Stimulated activated CD4-positive, alpha-beta T cell treated with anti-CD3 and anti-CD28 coated beads, Interleukin-1b, Interleukin-23, amount 100 ng/mL, for 4 hours (primary cell): ENCODE measurements around the gene ZPBP.
"Not testable (repeated sequence)": the region's sequence is repeated elsewhere in the genome, so short reads cannot be mapped to it uniquely, and the experiment has no call there.

Source experiments
- DNase-seq, 2 donors: peaks; one replicate each; pipeline ENCODE4 v3.0.0-alpha.2; 2020; ENCODE audit warnings: low read depth in 2 of 2

Gene ZPBP

DNA sequence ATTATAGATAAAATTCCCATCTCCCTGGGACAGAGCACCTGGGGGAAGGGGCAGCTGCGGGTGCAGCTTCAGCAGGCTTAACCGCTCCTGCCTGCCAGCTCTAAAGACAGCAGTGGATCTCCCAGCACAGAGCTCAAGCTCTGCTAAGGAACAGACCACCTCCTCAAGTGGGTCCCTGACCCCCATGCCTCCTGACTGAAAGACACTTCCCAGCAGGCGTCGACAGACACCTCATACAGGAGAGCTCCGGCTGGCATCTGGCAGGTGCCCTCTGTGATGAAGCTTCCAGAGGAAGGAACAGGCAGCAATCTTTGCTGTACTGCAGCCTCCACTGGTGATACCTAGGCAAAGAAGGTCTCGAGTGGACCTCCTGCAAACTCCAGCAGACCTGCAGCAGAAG lies 51.9 kb downstream of the ZPBP start:
- not testable (repeated sequence) for DNase-seq

DNA sequence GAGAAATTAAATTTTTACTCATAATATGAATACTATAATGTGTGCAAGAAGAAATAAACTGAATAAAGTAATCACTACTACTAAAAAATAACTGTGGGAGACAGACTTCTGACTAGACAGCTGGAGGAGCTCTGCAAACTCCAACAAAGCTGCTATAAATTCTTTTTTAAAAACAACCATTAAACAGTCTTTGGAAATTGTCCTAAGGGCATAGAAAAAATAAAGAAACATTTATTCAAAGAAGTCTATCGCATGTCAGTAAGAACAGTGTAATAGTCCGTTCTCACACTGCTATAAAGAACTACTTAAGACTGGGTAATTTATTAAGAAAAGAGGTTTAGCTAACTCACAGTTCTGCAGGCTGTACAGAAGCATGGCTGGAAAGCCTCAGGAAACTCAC lies 56.0 kb downstream of the ZPBP start:
- DNase-seq: no peak

DNA sequence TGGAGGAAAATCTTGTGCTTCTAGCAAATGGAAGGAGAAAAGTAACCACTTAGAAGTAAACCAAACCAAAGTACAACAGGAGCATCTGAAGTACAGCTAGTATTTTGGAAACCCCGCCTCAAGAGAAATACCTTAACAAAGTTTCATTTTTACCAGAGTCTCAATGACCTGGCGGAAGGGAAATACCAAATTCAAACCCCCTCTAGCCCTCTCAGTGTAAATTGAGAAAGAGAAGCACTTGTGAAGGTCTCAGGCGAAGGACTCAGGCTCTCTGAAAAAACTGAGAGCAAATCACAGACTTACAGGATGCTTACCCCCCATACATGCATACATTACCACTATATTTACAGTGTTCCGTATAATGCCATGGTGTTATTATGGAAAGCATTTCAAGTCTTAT lies 70.1 kb downstream of the ZPBP start:
- DNase-seq: no peak

DNA sequence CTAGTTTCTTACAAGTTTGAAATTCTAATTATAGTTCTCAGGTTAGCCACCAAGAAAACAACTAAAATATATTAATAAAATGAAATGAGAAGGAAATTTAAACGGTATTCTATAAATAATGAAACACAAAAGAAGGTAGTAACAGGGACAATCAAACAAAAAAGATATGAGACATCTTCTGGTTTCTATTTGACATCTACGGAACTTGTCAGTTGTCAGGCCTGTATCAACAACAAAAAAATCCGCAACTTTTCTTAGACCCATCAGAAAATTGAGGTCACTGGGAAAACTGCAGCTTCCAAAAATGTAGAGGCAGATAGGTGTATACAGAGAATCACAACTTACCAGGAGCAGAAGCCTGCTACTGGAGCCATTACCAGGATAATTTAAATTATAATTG lies 70.6 kb downstream of the ZPBP start:
- no peak for DNase-seq

DNA sequence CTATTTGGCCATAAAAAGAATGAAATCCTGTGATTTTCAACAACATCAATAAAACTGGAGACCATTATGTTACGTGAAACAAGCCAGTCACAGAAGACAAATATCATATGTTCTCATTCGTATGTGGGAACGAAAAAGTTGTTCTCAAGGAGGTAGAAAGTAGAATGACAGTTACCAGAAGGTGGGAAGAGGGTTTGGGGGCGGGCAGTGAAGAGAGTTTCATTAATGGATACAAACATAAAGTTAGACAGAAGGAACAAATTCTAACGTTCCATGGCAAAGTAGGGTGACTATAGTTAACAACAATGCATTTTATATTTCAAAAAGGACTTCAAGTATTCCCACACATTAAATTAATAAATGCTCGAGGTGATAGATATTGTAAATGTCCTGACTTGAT lies 97.4 kb downstream of the ZPBP start:
- no peak for DNase-seq

DNA sequence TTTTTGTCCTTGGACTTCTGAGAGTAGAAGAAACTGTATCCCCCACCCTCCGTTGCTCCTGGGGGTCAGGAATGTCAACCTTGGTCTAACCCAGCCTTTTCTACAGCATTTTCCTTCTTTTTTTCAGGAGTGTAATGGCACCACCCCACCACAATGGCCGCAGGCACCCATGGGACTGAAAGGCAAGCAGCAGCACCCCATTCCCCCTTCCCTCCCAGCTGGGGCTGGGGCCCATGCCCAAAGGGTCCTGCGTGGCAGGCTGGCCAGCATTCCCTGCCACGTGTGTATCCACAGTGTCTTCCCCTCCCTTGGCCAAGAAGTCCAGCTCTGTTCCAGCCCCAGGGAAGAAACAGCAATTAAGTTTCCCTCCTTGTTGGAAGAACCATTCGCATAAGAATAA lies 106.9 kb downstream of the ZPBP start:
- no peak for DNase-seq

DNA sequence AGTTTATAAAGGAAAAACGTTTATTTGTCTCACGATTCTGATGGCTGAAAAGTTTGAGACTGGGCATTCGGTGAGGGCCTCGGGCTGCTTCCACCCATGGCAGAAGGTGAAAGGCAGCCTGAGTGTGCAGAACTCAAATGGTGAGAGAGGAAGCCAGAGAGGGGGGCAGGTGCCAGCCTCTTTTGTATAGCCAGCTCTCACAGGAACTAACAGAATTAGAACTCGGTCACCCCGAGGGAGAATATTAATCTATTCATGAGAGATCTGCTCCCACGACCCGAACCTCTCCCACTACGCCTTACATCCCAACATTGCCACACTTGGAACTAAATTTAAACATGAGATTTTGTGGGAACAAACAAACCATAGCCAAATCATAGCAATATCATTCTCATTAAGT lies 112.6 kb downstream of the ZPBP start:
- DNase-seq: no peak

DNA sequence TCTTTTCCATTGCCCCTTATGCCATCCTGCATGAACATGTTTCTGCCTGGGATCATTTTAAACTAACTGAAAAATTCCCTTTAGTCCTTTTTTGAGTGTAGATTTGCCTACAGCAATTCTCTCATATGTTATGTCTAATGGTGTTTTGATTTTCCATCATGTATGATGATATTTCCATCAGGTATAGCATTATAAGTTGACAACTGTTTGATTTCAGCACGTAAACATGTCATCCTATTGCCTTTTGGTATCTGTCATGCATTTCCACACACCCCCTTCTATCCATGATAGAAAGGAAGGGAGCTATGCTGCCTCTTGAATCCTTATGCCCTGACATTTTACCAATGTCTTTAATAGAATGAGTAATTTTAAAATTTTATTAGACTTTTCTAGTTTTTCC lies 116.8 kb downstream of the ZPBP start:
- no peak for DNase-seq

DNA sequence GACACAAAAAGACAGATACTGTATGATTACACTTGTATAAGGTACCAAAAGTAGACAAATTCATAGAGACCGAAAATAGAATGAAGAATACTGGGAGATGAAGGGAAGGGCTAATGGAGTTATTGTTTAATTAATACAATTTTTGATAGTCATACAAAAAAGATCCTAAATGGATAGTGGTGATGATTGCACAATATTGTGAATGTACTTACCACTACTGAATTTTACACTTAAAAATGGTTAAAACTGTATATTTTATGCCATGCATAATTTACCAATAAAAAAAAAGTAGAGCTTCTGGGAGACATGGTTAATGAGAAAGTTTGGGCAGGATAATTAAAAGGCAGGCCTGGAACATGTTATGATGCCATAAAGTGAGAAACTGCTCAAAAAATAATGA lies 119.0 kb downstream of the ZPBP start:
- DNase-seq: no peak

DNA sequence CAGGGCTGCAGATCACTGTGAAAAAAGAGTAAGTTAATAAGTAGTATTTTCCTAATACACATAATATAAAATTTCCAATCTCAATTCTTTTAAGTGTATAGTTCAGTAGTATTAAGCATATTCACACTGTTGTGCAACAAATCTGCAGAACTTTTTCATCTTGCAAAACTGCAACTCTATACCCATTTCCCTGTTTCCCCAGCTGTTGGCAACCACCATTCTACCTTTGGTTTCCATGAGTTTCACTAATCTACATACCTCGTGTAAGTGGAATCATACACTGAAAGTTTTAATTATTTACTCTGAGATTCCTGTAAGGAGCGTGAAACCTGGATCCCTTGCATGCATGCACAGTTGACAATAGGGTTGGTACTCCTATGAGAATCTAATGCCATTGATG lies 155.4 kb downstream of the ZPBP start:
- no peak for DNase-seq

DNA sequence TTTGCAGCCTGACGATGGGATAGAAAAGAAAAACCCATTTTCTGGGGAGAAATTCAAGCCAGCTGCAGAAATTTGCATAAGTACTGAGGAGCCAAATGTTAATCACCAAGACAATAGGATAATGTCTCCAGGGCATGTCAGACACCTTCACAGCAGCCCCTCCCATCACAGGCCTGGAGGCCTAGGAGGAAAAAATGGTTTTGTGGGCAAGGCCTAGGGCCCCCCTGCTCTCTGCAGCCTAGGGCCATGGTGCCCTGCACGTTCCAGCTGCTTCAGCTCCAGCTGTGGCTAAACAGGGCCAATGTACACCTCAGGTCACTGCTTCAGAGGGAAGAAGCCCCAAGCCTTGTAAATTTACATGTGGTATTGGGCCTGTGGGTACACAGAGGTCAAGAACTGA lies 161.4 kb downstream of the ZPBP start:
- no peak for DNase-seq

DNA sequence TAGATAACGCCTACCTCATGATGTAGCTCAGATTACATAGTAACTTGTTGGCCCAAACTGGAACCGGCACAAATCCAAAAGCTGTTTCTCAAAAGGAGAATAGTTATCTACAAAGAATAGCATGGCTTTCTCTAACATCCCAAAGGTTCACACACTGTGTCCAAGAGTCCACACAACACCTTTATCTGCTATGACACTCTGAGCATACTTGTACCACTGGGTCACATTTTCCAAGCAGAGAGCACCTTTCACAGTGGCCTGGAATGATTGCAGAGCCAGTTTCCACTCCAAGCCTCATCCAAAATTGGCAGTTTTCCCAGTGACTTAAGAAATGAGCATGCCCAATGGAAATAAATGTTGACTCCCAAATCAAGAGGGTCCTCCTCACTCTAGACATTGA lies 164.3 kb downstream of the ZPBP start:
- DNase-seq: no peak

DNA sequence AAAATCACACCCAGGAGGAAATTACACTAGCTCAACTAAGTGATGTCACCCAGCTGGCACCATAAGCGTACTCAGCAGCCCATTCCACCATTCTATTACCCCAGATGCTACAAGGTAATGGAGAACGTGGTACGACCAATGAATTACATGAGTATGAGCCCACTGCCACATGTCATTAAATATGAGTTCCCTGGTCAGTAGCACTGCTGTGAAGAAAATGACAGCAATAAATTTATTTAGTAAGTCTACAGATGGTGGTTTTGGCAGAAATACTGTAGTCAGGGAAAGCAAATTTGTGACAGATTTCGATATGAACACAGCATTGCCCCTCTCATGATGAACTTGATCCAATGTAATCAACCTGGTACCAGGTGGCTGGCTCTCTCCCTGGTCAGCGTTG lies 165.4 kb downstream of the ZPBP start:
- DNase-seq: no peak

DNA sequence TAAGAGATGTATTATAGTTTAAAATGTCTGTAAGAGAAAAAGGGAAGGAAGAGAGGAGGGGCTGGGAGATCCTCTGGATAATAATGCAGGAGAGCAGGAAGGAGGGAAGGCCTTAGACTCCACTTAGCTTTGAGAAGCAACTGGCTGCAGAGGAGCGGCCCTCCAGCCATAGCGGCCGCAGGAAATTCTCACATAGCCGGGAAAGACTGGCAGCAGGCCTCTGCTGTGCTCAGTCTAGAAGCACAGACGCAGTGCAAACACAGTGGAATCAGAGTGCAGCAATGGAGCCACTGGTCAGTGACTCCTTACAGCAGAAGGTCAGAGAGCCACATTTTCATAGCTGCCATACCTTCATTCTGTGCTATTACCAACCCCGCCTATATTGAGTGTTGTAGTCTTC lies 166.3 kb downstream of the ZPBP start:
- no peak for DNase-seq

DNA sequence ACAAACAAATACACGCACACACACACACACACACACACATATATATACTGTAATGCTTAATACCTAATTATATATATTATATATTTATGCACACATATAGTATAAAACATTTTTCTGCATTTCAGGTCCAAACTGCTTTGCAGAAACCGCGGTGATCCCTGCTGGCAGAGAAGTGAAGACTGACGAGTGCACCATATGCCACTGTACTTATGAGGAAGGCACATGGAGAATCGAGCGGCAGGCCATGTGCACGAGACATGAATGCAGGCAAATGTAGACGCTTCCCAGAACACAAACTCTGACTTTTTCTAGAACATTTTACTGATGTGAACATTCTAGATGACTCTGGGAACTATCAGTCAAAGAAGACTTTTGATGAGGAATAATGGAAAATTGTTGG lies 181.1 kb downstream of the ZPBP start:
- DNase-seq: no peak

DNA sequence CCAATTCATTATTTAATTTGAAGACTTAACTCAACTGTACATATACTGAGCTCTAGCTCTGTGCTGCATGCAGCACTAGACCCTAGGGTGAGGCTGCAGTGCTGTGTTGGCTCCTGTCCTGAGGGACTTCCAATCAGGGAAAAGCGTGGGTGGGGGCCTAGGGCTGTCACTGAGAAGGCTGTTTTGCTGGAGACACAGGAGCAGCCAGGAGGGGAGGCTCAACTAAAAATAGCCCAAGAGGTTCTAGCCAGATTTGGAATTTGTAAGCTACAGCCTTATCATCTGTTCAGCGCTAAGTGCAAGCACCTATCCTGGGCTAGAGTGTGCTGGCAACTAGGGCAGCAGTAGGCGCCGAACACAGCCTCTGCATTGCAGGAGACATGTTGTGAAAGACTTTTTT lies 198.5 kb downstream of the ZPBP start:
- no peak for DNase-seq

DNA sequence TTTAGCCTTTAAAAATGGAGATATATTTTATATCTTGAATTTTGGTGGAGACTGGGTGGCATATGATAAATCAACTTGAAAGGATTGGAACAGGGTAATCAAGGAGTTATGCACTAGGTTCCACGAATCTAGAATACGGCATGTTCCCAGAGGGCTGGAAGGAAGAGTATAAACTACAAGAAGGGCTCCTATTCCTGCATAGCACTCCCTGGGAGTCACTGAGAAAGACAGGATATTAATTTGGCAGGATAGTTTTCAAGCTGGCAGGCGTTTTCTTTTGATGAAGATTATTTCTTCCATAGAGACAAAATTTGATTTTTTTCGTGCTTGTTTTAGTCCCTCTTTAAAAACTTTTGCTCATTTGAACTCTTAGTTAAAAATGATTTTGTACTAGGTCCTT lies 199.9 kb downstream of the ZPBP start:
- no peak for DNase-seq

DNA sequence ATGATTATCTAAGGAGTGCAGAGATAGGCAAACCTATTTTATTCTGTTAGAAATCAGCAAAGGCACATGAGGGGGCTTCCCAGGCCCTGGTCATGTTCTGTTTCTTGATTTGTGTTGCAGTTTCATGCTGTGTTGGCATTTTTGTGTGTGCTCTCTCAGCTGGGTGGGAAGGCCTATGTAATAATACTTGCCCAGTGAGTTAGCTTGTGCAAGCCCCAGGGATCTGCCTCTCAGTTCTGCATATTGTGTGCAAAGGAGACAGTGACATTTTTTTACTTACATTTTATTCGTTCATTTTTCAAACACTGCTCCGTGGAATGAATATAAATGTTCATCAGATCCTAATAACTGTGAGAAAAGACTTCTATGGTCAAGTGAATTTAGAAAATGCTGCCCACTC lies 200.6 kb downstream of the ZPBP start:
- DNase-seq: no peak
